ENCODE measurements around the gene APH1A.
"Not testable (repeated sequence)": the region's sequence is repeated elsewhere in the genome, so short reads cannot be mapped to it uniquely, and the experiment has no call there.

Gene APH1A

DNA sequence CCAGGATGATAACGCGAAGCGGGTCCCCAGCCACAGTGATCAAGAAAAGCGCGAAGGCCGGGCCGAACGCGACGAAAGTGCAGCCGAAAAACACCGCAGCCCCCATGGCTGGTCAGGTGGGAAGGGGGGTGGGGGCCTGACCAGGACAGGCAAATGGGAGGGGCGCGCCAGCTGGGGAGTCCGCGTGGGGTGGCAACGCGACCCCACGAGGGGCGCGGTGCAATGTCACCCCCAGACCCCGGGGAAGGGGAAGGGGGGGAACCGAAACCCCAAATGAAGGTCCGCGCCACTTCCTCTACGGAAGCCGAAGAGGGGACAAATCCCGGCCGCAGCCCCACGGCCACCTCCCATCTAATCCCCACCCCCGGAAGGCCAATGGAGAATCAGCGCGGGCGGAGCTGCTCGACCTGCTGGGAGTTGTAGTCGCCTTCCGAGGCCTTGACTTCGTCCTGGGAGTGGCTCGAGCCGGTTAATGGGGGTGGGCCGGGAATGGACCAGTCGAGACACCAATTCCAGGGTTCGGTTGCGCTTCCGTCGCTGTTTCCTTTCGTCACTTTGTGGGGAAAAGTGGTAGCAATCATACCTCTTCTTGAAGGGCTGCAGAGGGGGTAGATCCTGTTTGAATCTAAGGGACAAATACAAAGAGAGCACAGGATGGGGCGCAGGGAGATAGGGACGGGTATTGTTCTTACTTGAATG, at the start of gene APH1A:
Gene APH1A, minus strand, starts transcription at position 312 of the 699 bp plus-strand sequence. Its CDS starts 206 bp downstream, at position 106.
- peak; percentile 82 for DNase-seq

GRCh38 chr1:150314691-150315090, 45.9 kb upstream of the APH1A start:
- not testable (repeated sequence) for DNase-seq

DNA sequence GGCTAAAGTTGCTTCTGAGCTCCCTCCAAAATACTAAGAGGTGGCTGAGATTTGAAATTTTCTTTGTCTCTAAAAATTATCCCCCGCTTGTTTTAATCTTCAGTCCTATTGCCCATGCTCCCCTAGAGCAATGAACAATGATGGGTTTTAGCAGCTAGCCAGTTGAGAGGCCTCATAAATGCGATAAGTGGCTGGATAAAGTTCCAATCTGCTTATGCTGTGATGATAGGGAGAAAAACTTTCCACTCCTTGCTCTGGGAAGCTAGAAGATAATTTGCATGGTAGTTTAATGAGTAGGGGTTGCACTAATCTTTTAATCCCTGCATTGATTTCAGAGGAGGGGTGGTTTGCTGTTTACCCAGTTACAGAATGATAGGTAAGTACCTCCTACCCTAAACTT, 42.9 kb upstream of the APH1A start:
- DNase-seq = no peak

- DNase-seq = no peak
Observed at GRCh38 chr1:150309758-150310508, 41.1 kb upstream of the APH1A start.

- not testable (repeated sequence) for DNase-seq
Observed at GRCh38 chr1:150308585-150308984, 39.8 kb upstream of the APH1A start.

DNA sequence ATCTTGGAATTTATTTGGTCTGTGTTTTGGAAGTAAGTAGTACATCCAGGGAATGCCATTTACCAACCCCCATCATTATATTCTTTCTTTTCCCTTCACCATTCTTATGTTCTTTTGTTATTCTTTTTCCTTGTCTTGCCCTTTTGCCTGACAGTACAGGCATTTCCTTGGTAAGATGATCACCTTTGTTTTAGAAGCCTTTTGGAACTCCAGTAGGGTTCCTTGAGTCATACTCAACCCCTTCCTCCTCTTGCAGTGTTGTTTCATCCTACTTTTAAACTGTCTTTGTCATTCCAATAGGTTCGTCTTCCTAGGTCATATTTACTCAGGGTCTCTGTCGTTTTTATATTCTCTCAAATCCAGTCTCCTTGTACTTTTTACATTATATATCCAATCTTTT, 34.1 kb upstream of the APH1A start:
- no peak for DNase-seq

DNA sequence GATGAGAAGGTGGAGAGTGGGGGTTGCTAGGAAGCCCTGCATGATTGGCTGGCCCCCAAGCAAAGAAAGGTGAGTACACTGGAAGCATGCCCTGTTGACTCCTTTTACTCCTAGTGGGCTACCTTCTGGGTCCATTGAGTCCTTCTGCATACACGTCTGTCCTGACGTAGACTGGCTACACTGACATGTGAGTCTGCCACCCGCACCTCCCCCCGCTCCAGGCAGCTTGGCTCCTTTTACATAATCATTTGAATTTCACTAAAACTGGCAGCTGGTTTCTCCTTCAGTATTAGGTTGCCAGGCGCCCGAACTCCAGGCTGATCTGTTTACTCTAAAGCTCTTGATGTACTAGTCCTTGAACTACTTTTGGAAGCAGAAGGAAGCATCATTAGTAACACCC, 33.5 kb upstream of the APH1A start:
- DNase-seq = no peak

DNA sequence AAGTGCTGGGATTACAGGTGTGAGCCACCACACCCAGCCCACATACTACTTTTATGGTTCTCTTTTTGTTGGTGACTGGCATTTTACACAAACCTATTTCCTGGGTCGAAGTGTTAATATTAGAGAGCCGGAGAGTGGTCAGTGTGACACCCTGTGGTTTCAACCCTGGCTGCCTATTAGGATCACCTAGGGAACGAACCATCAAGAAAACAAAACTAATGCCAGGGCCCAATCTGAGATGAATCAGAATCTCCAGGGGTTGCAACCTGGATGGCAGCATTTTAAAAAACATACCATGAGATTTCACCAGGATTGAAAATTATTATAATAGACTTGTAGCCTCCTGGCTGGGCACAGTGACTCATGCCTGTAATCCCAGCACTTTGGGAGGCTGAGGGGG, 30.9 kb upstream of the APH1A start:
- DNase-seq = no peak

- no peak for DNase-seq
Observed at GRCh38 chr1:150295476-150295875, 26.7 kb upstream of the APH1A start.

DNA sequence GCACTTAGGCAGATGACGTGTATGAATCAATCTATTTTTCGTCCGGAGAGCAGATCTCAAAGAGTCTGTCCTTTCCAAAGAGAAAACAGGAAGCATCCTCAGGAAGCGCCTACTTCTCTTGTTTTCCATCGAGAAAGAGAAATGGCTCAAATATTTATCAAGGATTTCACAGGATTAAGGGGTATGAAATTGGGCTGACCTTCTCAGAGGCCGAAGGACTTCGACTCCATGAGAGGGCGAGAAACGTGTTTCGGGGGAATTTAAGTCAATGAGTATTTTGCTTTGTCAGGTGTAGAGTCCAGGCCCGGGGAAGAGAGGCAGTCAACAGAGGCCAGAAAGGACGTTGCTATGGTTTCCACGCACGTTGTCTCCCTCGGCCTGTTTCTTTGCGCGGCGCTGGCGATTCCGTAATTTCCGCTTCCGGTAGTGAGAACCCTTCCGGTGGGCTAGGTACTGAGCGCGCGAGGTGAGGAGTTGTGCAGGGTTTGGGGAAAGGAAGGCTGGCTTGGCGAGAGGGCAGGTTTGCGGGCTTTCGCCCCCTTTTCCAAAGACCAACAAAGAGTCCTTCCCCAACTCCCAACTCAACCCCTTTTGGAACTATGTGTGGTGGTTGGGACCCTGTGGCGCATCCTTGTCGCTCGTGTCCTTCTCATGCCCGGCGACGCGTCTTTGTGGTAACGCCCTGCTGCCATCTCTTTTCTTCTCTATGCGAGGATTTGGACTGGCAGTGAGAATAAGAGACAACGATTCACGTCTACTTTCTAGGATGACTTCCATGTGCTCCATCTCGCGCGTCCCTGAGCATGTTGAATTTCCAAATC, 24.8 kb upstream of the APH1A start, which contains the start of gene MRPS21:
Gene MRPS21, plus strand, starts transcription at position 429 of the 821 bp plus-strand sequence. CDS start 506 bp downstream, outside the sequence.
- peak; percentile 84 for DNase-seq

DNA sequence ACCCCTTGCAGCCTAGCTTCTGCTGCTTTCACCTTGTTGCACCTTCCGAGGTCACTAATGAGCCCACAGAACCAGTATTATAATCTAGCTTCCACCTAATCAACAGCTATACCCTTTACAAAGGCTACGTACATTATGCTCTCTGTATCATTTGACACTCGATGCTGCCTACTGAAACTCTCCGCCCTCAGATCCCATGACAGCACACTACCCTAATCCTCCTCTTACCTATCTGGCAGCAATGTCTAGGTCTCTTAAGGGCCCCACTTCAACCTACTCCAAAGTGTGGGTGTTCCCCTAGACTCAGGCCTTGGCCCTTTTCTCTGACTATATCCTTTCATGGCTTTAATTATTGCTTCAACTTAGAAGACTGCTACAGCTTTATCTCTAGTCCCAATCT, 20.0 kb upstream of the APH1A start:
- no peak for DNase-seq

- DNase-seq = no peak
Observed at GRCh38 chr1:150288382-150288781, 19.6 kb upstream of the APH1A start.

DNA sequence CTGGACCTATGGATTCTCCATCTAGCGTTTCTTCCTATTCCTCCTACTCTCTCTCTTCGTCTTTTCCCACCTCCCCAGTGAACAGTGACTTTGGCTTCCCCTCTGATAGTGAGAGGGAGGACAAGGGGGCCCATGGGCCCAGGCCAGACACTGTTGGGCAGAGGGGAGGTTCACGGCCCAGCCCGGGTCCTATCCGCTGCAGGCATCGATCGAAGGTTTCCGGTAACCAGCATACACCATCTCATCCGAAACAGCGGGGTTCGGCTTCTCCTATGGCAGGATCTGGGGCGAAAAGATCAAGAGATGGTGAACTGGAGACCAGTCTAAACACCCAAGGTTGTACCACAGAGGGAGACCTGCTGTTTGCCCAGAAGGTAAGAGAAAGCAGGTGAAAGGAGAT, 14.4 kb upstream of the APH1A start:
- no peak for DNase-seq

DNA sequence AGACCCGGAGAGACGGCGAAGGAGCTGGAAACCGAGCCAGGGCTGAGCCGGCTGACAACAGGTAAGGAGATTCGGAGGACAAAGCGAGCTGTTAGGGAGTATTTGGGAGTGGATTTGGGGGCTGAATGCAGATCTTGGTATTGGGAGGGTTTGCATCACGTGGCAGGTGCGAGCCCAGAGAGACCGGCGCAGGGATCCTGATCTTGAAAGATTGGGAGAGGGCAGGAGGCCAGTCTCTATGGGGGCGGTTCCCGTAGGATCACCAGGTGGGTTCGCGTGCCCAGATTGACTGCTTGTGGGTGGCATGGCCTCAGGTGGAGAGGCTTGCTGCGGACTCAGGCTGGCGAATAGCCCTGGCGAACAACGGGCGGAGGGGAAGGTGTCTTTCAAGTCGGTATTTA, 13.7 kb upstream of the APH1A start:
- no peak for DNase-seq

GRCh38 chr1:150281758-150282557, 13.1 kb upstream of the APH1A start, which contains the start of gene CIART:
CIART (plus strand) TSS chr1:150282554; CDS start chr1:150283268, 714 bp downstream.
- peak; percentile 98 for DNase-seq

DNA sequence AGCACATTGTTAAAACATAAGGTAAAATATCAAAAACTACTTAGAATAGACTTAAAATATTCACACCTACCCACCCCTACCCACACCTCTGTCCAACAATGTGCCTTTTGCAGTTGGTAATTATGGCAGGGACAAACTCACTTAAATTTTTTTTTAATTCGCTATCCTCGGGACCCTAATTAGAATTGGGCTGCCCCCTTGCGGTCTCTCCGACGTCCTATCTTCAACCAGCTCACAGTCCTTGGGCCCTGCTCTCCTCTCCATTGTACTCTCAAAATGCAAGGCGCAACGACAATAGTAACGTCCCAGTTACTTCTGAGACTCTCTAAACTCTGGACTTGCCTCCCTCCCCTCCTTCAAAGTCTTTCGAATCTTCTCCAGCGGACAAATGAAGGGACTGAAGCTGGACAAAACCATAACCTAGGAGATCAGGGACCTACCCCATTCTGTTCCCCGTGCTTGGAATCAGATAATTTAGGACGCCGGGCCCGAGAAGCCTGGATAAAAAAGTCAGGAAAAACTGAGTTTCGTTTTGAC, 12.5 kb upstream of the APH1A start:
- DNase-seq = peak; percentile 53

GRCh38 chr1:150280138-150280707, 11.4 kb upstream of the APH1A start:
- no peak for DNase-seq

GRCh38 chr1:150273311-150273710, 4.5 kb upstream of the APH1A start:
- no peak for DNase-seq

- no peak for DNase-seq
Observed at GRCh38 chr1:150271291-150271959, 2.6 kb upstream of the APH1A start.

GRCh38 chr1:150269451-150269850, 635 bp upstream of the APH1A start:
- DNase-seq = no peak

DNA sequence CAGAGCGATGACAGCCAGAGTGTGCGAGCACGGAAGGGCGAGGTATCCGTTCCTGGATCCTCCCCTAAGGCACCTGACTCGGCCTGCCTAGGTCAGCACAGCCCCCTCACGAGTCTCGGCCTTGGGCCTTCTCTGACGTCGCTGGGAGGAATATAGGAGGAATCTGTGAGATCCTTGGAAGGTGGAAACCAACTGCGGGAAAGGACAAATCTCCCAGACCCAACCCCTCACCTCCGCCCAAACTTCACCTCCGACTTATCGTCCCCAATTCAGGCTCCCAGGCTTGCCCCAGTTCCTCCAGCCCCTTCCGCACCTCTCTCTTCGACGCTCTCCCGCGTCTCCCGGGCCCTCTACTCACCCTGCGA, 494 bp downstream of the APH1A start:
- no peak for DNase-seq

All from GF-D8 (cell line).